ENCODE measurements around the gene BTN1A1. TPM values are rescaled to one million over a fixed set of nuclear protein-coding genes. Genes with fewer than 3 reads are reported as not detected.
A peak's percentile ranks its signal among the peaks of the same experiment; 100 is the strongest.

BTN1A1 gene
- total RNA-seq, 1 donor from 2014 or later: 0.36 TPM

GRCh38 chr6:26491604-26492003, 8.5 kb upstream of the BTN1A1 start:
- Mint-ChIP-seq H3K36me3 (no peaks in the 10 kb centered on the region), H3K4me1 (ENCODE audit: unreplicated experiment) (no peaks in the 10 kb centered on the region), H3K4me3 (no peak overlapping the region), H3K27ac (no peak overlapping the region), H3K9me3 (no peaks in the 10 kb centered on the region), H3K27me3 (peaks cover 4% of the 10 kb centered on the region)
- no peak for TF ChIP-seq CTCF (conservative IDR thresholded peaks at IDR 0.05)
- DNase-seq (ENCODE audit: extremely low spot score, unreplicated experiment): no peak

- peak; percentile 19 for TF ChIP-seq CTCF (conservative IDR thresholded peaks at IDR 0.05)
- Mint-ChIP-seq H3K9me3 (no peaks in the 10 kb centered on the region), H3K36me3 (no peaks in the 10 kb centered on the region), H3K4me1 (ENCODE audit: unreplicated experiment) (no peaks in the 10 kb centered on the region), H3K27me3 (peaks cover 9% of the 10 kb centered on the region), H3K27ac (no peak overlapping the region), H3K4me3 (no peak overlapping the region)
- DNase-seq (ENCODE audit: extremely low spot score, unreplicated experiment): no peak
Observed at GRCh38 chr6:26493258-26493657, 6.8 kb upstream of the BTN1A1 start.

GRCh38 chr6:26494117-26494516, 6.0 kb upstream of the BTN1A1 start:
- TF ChIP-seq CTCF (conservative IDR thresholded peaks at IDR 0.05): no peak
- no peak overlapping the region for H3K4me3 Mint-ChIP-seq

GRCh38 chr6:26495281-26495680, 4.8 kb upstream of the BTN1A1 start:
- no peaks in the 10 kb centered on the region for H3K9me3 Mint-ChIP-seq
- TF ChIP-seq CTCF (conservative IDR thresholded peaks at IDR 0.05): no peak
- H3K27ac Mint-ChIP-seq: no peak overlapping the region
- no peaks in the 10 kb centered on the region for H3K4me1 Mint-ChIP-seq (ENCODE audit: unreplicated experiment)
- H3K36me3 Mint-ChIP-seq: no peaks in the 10 kb centered on the region
- H3K4me3 Mint-ChIP-seq: no peak overlapping the region
- H3K27me3 Mint-ChIP-seq: peaks cover 18% of the 10 kb centered on the region
- no peak for DNase-seq (ENCODE audit: extremely low spot score, unreplicated experiment)

More at GRCh38 chr6:26494117-26494516, 6.0 kb upstream of the BTN1A1 start:
- H3K36me3 Mint-ChIP-seq: no peaks in the 10 kb centered on the region
- DNase-seq (ENCODE audit: extremely low spot score, unreplicated experiment): no peak
- peaks cover 9% of the 10 kb centered on the region for H3K27me3 Mint-ChIP-seq
- no peaks in the 10 kb centered on the region for H3K4me1 Mint-ChIP-seq (ENCODE audit: unreplicated experiment)
- H3K27ac Mint-ChIP-seq: no peak overlapping the region
- H3K9me3 Mint-ChIP-seq: no peaks in the 10 kb centered on the region

GRCh38 chr6:26497610-26498009, 2.5 kb upstream of the BTN1A1 start:
- Mint-ChIP-seq H3K9me3 (no peaks in the 10 kb centered on the region), H3K4me3 (no peak overlapping the region), H3K27ac (no peak overlapping the region), H3K4me1 (ENCODE audit: unreplicated experiment) (peaks cover 9% of the 10 kb centered on the region), H3K36me3 (no peaks in the 10 kb centered on the region), H3K27me3 (peaks cover 41% of the 10 kb centered on the region)
- DNase-seq (ENCODE audit: extremely low spot score, unreplicated experiment): no peak
- no peak for TF ChIP-seq CTCF (conservative IDR thresholded peaks at IDR 0.05)

GRCh38 chr6:26501482-26501986, 1.4 kb downstream of the BTN1A1 start:
- Mint-ChIP-seq H3K4me3 (peak overlapping the region; percentile 82), H3K27ac (no peak overlapping the region), H3K4me1 (ENCODE audit: unreplicated experiment) (peaks cover 9% of the 10 kb centered on the region), H3K36me3 (no peaks in the 10 kb centered on the region), H3K27me3 (peaks cover 64% of the 10 kb centered on the region), H3K9me3 (no peaks in the 10 kb centered on the region)
- no peak for TF ChIP-seq CTCF (conservative IDR thresholded peaks at IDR 0.05)
- DNase-seq (ENCODE audit: extremely low spot score, unreplicated experiment): no peak
